SJCRH30 (cell line): ENCODE data around the gene CDC42BPG. TPM values are rescaled to one million over a fixed set of nuclear protein-coding genes. Genes with fewer than 3 reads are reported as not detected.

Experiments used
- DNase-seq, 2 experiments: peaks; one replicate each; pipeline ENCODE4 v3.0.0-alpha.2; 2015 to 2020
- H3K27ac ChIP-seq: fragments of 250-450 bp; sonication (Bioruptor Pico); 2 replicates; pipeline ENCODE4 v1.5.1; 2020; ENCODE audit warnings: mild to moderate bottlenecking, moderate library complexity
- H3K27me3 ChIP-seq: fragments of 250-450 bp; sonication (Bioruptor Pico); 2 replicates; pipeline ENCODE4 v1.5.1; 2020; ENCODE audit warnings: mild to moderate bottlenecking, moderate library complexity
- H3K36me3 ChIP-seq: fragments of 250-450 bp; sonication (Bioruptor Pico); 2 replicates; pipeline ENCODE4 v1.5.1; 2020; ENCODE audit warnings: mild to moderate bottlenecking, moderate library complexity
- H3K4me1 ChIP-seq: fragments of 250-450 bp; sonication (Bioruptor Pico); 2 replicates; pipeline ENCODE4 v1.5.1; 2020; ENCODE audit warnings: mild to moderate bottlenecking, moderate library complexity
- H3K4me3 ChIP-seq: fragments of 250-450 bp; sonication (Bioruptor Pico); 2 replicates; pipeline ENCODE4 v1.5.1; 2020; ENCODE audit warnings: mild to moderate bottlenecking, moderate library complexity
- H3K9me3 ChIP-seq: fragments of 250-450 bp; sonication (Bioruptor Pico); replicated peaks from 2 replicates; pipeline ENCODE4 v1.5.1; 2020; ENCODE audit warnings: mild to moderate bottlenecking, moderate library complexity
- total RNA-seq: library from RNA; depleted of rRNA; stranded (reverse); fragments of >200 nt; shearing (Covaris generic); gene quantifications from 2 replicates; pipeline ENCODE4 v1.2.3, GENCODE V29; 2014

The CDC42BPG gene
- total RNA-seq, 1 experiment from 2014 or later = 0.10 TPM

DNA sequence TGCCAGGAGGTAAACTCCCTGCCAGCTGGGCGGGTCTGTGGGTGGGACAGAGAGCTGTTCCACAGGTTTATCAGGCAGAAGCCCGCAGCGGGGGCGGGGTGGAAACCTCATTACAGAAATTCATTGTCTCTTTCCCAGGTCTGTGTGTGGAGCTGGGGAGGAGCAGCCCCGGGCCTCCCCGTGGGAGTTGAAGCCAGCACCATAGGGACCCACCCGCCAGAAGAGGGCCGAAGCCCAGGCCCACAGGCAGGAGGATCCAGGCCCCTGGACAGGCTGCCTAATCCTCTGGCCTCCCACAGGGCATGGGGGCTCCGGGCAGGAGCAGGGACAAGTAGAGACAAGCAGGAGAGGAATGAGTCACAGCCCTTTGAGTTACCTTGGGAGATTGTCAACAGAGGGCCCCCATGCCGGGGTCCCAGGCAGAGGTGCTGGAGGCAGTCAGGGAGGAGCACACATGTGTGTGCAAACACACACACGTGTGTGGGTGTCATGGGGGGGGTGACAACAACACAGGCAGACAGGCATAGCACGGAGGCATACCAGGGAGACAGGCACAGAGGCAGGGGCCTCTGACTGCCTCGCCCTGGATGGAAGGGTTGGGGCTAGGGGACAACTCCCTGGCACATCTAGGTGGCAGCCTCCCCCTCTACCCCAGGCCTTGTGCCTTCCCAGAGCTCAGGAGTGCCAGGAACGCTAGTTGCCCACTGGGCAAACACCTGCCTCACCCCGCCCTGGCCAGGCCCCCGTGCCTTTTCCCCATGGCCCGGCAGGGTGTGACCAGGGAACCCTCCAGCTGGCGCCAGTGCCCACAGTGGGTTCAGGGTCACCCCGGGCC, 1.4 kb downstream of the CDC42BPG start:
- Histone ChIP-seq H3K4me1 (peaks cover 18% of the 10 kb centered on the region), H3K9me3 (no peaks in the 10 kb centered on the region), H3K27ac (no peak overlapping the region), H3K4me3 (no peak overlapping the region), H3K27me3 (no peaks in the 10 kb centered on the region), H3K36me3 (no peaks in the 10 kb centered on the region)
- DNase-seq = peak; percentile 56 to 63

DNA sequence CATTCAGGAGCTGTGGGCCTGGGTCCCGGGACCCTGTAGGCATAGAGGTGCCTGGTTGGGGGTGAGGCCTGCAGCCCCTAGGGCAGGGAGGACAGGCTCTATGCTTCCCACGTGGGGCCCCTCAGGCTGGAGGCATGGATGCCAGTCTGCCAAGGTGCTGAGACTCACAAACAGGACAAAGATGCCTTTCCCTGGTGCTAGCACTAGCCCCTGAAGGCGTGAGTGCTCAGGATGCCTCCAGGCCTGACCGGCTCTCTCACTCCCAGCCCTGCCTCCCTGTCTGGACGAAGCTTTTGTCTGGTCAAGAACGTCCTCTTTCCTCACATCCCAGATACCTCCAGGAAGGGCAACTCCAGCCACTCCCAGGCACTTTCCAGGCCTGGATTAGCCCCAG, 2.1 kb downstream of the CDC42BPG start:
- peaks cover 18% of the 10 kb centered on the region for H3K4me1 ChIP-seq
- H3K4me3 ChIP-seq = no peak overlapping the region
- no peak for DNase-seq
- H3K36me3 ChIP-seq = no peaks in the 10 kb centered on the region
- no peaks in the 10 kb centered on the region for H3K27me3 ChIP-seq
- H3K9me3 ChIP-seq = no peaks in the 10 kb centered on the region
- no peak overlapping the region for H3K27ac ChIP-seq

DNA sequence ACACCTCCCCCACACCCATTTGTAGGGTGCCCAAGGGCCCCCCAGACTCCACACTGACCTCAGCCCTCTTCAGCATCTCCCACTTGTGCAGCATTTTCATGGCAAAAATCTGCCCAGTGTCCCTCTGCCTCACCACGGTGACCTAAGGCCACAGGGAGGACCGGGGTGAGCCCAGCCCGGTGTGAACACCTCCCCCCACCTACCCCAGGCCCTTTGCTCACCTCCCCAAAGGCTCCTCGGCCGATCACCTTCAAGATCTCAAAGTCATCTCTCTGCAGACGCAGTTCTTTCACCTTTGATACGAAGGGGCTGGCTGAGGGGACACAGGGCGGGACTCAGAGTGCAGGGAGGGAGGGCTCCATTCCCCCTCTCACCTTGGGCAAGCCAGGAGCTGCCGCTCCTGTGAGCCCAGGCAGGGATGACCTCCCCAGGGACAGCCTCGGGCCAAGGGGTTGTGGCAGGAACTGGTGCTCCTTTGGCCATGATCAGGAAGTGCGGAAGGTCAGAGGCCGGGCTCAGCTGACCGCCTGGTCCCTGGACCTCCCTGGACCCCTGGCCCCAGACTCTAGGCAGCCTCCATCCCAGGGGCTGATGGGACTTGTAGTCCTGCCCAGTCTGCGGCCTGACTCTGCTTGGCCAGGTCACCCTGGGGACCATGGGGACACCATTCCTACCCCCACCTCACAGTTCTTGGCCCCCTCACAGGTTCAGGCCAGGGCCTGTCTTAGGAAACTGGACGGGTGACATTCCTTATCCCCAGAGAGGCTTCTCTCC, 2.7 kb downstream of the CDC42BPG start:
- no peak overlapping the region for H3K4me3 ChIP-seq
- no peak overlapping the region for H3K27ac ChIP-seq
- no peaks in the 10 kb centered on the region for H3K27me3 ChIP-seq
- DNase-seq = no peak
- H3K4me1 ChIP-seq = peaks cover 18% of the 10 kb centered on the region
- no peaks in the 10 kb centered on the region for H3K36me3 ChIP-seq
- H3K9me3 ChIP-seq = no peaks in the 10 kb centered on the region

DNA sequence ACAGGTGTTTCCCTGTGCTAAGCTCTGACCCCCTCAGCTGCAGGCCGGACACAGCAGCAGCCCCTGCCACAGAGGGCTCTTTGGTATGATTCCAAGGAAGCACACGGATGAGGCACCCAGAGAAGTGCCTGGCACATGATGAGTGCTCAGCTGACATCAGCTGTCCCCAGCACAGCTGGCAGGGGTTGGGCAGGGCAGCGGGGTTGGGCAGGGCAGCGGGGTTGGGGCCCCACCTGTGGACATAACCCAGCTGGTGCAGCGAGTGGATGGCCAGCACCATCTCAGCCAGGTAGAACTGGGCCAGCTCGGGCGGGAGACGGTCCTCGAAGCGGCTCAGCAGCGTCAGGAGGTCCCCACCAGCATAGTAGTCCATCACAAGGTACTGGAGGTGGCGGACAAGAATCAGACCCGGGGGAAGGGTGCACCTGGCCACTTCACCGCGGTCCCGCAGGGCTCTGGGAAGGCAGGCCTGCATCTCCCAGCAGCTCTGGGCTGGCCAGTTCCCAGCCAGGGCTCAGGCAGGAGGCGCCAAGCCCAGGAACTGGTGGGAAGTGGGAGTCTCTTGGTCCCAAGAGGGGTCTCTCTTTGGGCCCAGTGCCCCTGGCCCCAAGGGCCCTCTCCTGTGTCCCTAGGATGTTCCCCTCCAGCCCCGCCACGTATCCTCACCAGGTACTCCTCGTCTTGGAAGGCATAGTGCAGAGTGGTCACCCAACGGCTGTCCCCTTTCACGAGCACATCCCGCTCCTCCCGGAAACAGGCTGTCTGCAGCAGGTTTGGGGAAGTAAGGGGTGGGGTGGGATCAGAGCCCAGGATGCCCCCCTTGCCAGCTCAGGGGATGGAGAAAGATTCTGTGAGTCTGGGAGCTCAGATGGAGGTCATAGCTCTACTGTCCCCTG, 4.3 kb downstream of the CDC42BPG start:
- H3K27ac ChIP-seq = no peak overlapping the region
- no peak for DNase-seq
- no peak overlapping the region for H3K4me3 ChIP-seq
- H3K4me1 ChIP-seq = peaks cover 24% of the 10 kb centered on the region
- H3K27me3 ChIP-seq = peaks cover 4% of the 10 kb centered on the region; the same call in 1 of the 2 replicates
- no peaks in the 10 kb centered on the region for H3K36me3 ChIP-seq
- H3K9me3 ChIP-seq = no peaks in the 10 kb centered on the region

DNA sequence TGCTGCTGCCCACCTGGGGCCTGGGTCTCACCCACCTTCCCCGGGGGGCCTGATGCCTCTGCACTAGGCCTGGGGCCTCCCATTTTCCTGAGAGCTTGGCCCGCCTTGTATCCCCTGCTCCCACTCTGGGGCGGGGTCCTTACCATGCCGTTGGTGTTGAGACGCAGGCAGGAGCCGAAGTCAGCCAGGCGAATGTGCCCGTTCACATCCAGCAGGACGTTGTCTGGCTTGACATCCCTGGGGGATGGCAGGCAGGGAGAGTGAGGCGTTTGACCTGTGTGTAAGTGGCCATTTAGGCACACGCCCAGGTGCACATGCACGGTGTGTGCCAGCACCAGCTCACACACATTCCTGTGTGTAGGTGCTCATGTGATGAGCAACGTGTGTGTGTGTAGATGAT, 5.1 kb downstream of the CDC42BPG start:
- Histone ChIP-seq H3K27me3 (peaks cover 4% of the 10 kb centered on the region; the same call in 1 of the 2 replicates), H3K4me1 (peaks cover 26% of the 10 kb centered on the region), H3K27ac (no peak overlapping the region), H3K36me3 (no peaks in the 10 kb centered on the region), H3K4me3 (no peak overlapping the region), H3K9me3 (no peaks in the 10 kb centered on the region)
- no peak for DNase-seq

DNA sequence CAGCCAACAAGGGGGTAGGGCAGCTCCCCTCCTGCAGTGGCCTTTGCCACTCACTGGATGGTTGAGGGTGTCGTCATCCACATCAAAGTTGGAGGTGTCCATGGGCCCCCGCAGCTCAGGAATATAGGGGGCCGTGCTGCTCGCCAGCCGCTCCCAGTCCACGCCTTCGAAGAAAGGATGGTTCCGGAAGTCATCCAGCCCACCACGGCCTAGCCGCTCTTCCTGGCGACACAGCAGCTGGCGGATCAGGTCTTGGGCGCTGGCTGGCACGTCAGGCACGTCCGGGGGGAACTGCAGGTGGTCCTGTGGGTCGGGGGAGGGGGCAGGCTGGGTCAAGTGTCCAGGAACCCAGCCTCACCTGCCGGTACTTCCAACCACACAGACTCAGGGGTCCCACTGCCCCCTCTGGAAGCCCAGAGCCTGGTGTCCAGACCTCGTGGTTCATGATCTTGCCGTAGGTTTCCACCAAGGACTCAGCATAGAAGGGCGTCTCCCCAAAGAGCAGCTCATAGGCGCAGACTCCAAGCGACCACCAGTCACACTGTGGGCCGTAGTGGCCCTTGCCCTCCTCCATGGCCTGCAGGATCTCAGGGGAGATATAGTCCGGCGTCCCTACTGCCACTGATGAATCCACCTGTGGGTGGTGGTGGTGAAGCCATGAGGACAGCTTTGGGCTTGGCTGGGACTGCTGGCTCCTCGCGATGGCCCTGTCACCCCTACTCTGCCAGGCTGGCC, 5.7 kb downstream of the CDC42BPG start:
- no peak for DNase-seq
- Histone ChIP-seq H3K27me3 (peaks cover 8% of the 10 kb centered on the region; the same call in 1 of the 2 replicates), H3K4me1 (peaks cover 23% of the 10 kb centered on the region), H3K36me3 (no peaks in the 10 kb centered on the region), H3K4me3 (no peak overlapping the region), H3K9me3 (no peaks in the 10 kb centered on the region), H3K27ac (no peak overlapping the region)

DNA sequence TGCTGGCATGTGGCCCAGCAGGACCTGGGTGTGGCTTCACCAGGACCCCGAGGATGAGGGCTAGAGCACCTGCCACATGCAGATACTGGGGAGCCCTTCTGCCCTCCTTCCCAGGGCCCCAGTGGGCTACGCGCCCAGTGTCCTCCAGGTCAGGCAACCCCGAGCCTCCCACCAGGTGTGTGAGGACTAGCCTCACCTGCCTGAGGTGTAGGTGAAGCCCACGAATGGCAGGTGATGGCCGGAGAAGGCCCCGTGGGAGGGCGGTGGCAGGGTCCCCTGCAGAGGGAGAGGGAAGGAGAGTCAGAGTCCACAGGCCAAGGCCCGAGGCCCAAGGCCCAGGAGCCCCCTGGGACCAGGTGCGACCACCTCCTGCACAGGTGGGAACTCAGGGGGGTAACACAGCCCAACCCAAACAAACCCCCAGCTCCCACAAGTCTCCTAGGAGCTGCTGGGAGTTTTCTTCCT, 6.5 kb downstream of the CDC42BPG start:
- no peak overlapping the region for H3K27ac ChIP-seq
- H3K9me3 ChIP-seq = no peaks in the 10 kb centered on the region
- H3K27me3 ChIP-seq = peaks cover 9% of the 10 kb centered on the region; the same call in 1 of the 2 replicates
- DNase-seq = no peak
- H3K36me3 ChIP-seq = no peaks in the 10 kb centered on the region
- H3K4me1 ChIP-seq = peaks cover 16% of the 10 kb centered on the region
- no peak overlapping the region for H3K4me3 ChIP-seq

DNA sequence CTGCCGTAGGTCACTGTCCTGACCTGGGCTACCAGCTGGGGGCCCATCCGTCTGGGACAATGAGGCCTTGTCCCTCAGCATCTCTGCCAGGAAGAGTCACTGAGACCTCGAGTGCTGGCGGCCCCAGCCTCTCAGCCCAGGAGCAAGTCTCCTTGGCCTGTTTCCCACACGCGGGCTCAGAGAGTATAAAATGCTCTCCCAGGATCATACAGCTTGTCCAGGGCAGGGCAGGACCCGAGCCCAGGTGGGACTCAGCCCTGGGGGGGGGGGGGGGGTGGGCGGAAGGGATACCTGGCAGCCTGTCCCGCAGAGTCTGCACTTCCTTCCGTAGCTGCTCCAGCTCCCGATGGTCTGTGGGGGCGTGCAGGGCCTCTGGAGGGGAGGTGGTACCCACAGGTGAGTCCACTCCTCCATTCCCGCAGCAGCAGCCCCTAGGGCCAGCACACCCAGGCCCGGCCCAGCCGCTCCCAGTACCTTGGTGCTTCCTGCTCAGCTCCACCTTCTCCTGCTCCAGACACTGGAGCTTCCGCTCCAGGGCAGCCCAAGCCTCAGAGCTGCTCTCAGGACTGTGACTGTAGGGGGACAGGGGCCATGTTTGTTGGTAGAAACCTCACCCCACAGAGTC, 7.9 kb downstream of the CDC42BPG start:
- no peak for DNase-seq
- Histone ChIP-seq H3K27me3 (peaks cover 13% of the 10 kb centered on the region; the same call in 1 of the 2 replicates), H3K36me3 (no peaks in the 10 kb centered on the region), H3K4me1 (peaks cover 8% of the 10 kb centered on the region), H3K27ac (no peak overlapping the region), H3K9me3 (no peaks in the 10 kb centered on the region), H3K4me3 (no peak overlapping the region)

DNA sequence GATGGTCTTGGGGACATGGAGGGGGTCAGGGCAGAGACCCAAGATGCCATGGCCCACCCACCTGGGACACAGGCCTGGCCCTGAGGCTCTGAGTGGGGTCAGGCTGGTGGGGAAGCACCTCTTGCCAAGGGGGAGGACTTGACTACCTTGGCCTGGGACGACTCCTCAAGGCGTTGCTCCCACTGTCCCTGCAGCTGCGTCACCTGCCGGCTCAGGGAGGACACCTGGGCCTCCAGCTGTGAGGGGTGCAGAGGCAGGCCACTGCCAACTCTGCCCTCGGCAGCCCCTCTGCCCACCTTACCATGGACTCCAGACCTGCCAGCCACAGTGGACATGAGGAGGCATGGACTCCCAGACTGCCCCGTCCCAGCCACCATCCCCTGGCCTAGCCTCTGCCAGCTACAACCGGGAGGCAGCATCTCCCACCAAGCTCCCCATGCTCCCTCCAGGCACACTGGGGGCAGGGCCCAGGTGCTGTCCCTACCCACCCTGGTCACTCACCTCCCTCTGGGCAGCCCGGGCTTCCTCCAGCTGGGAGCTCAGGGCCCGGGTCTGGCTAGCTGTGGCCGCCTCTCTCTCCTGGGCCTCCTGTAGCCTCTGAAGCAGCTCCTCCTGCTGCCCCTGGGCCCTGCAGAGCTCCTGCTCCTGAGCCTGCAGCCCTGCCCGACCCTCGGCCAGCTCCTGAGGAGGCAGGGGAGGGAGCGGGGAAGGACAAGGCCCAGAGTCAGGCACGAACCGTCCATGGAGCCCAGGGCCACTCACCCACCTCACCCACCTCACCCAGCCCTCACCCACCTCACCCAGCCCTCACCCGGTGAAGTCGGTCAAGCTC, 8.6 kb downstream of the CDC42BPG start:
- no peak for DNase-seq
- peaks cover 8% of the 10 kb centered on the region for H3K4me1 ChIP-seq
- H3K4me3 ChIP-seq = no peak overlapping the region
- no peak overlapping the region for H3K27ac ChIP-seq
- no peaks in the 10 kb centered on the region for H3K9me3 ChIP-seq
- H3K36me3 ChIP-seq = no peaks in the 10 kb centered on the region
- peaks cover 16% of the 10 kb centered on the region; the same call in 1 of the 2 replicates for H3K27me3 ChIP-seq

DNA sequence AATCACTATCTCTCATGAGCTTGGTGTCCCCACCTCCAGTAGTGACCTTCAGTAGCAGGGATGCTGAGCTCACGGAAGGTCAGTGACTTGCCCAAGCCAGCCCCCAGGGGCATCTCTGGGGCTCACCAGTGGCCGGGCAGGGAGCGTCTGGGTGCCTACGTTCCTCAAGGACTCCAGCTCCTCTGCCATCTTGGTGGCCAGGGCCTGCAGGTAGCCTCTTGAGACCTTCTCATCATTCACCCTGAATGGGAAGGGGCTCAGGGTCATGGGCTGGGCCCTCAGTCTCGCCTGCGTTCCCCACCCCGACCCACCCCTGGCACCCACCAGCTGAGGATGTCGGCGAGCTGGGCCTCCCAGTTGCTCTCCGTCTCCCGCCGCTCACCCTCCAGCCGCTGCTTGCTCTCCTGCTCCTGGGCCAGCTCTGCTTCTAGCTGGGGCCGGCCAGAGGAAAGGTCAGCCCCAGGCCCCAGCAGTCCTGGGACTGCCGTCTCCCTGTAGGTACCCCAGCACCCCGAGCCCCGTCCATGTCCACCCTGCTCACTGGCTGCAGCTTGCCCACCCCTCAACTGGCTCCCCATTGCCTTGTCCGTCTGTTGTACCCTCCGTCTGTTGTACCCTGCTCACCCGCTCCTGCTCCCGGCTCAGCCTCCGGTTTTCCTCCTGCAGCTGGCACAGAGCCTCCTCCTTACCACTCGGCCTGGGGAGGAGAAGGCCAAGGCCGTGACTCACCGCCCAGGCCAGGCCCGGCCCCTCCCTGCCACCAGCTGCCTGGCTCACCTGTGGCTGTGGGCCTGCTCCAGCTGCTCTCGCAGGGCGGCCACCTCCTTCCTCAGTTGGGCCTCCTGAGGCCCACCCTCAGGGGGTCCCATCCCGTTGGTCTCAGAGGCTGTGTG, 9.5 kb downstream of the CDC42BPG start:
- Histone ChIP-seq H3K9me3 (no peaks in the 10 kb centered on the region), H3K27ac (no peak overlapping the region), H3K36me3 (no peaks in the 10 kb centered on the region), H3K4me1 (peaks cover 8% of the 10 kb centered on the region), H3K4me3 (no peak overlapping the region), H3K27me3 (peaks cover 16% of the 10 kb centered on the region; the same call in 1 of the 2 replicates)
- DNase-seq = peak; percentile 45 to 48

DNA sequence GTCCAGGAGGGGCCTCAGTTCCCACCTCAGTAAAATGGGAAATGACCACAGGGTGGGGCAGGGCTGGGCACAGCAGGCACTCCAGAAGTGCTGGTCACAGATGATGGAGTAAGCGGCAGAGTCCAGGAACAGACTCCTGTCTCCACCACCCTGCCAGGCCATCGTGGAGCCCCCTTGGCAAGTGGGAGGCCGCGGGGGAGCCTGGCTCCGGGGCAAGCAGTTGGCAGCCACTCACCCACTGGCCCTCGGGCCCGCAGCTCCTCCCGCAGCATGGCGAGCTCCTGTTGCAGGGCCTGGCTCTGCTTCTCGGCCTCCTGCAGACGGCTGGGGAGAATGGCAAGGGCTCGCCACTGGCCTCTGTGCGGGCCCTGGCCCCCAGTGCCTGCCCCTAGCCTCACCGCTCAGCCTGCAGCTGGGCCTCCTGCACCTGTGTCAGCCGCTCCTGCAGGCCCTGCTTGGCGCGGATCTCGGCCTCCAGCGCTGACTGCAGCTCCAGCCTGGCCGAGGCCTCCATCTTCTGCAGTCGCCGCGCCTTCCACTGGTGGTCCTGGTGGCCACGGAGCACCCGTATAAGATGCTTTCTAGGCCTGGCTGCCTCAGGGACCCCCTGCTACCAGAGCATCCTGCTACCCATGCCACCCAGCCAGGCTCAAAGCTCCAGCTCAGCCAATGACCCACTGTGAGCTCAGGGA, 10.3 kb downstream of the CDC42BPG start:
- Histone ChIP-seq H3K27me3 (peaks cover 16% of the 10 kb centered on the region; the same call in 1 of the 2 replicates), H3K36me3 (no peaks in the 10 kb centered on the region), H3K9me3 (no peaks in the 10 kb centered on the region), H3K4me3 (no peak overlapping the region), H3K27ac (no peak overlapping the region), H3K4me1 (peaks cover 8% of the 10 kb centered on the region)
- DNase-seq = no peak

DNA sequence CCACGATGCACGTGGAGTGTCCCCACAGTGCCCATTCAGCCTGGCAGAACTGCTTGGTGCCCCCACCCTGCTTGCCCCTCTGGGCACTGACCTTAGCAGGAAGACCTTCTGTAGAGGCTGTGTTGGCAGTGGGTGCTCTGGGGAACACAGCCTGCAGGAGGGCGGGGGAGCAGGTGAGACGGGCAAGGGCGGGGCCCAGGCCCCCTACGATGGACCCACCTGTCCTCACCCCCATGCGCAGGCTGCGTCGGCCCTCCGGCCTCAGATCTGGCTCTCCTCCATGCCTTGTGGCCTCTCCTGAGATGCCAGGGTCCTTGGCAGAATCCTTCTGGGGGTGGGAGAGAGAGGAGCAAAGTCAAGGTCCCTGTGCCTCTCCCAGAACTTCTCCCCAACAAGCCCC, 10.9 kb downstream of the CDC42BPG start:
- Histone ChIP-seq H3K4me1 (peaks cover 8% of the 10 kb centered on the region), H3K36me3 (no peaks in the 10 kb centered on the region), H3K9me3 (no peaks in the 10 kb centered on the region), H3K4me3 (no peak overlapping the region), H3K27me3 (peaks cover 16% of the 10 kb centered on the region; the same call in 1 of the 2 replicates), H3K27ac (no peak overlapping the region)
- DNase-seq = no peak
